Liver (tissue), 9 donors: ENCODE measurements around the gene TRIM25. TPM values are rescaled to one million over a fixed set of nuclear protein-coding genes. Genes with fewer than 3 reads are reported as not detected.
A peak's percentile ranks its signal among the peaks of the same experiment; 100 is the strongest.

Source experiments
- DNase-seq: peaks from one replicate; pipeline ENCODE4 v3.0.0-alpha.2; 2017; ENCODE audit warnings: low spot score
- H3K27ac ChIP-seq, 2 donors: one replicate each; pipeline ENCODE4 v1.7.0; 2013; ENCODE audit warnings: inconsistent platforms in 2 of 2, low read length in 2 of 2, control low read depth in 1 of 2, low read depth in 1 of 2, mild to moderate bottlenecking in 1 of 2
- H3K27me3 ChIP-seq, 4 donors: one replicate each; pipeline versions ENCODE4 v1.6.1 to v1.7.0; 2013; ENCODE audit warnings: low read length in 3 of 4, inconsistent platforms in 1 of 4, mild to moderate bottlenecking in 1 of 4, moderate library complexity in 1 of 4; ENCODE audit not compliant: control insufficient read depth in 4 of 4, insufficient read depth in 4 of 4
- H3K36me3 ChIP-seq, 4 donors: one replicate each; pipeline versions ENCODE4 v1.6.1 to v1.7.0; 2013; ENCODE audit warnings: low read length in 3 of 4, mild to moderate bottlenecking in 3 of 4, low read depth in 1 of 4, moderate library complexity in 1 of 4; ENCODE audit not compliant: control insufficient read depth in 4 of 4, insufficient read depth in 3 of 4
- H3K4me1 ChIP-seq, 4 donors: one replicate each; pipeline versions ENCODE4 v1.6.1 to v1.7.0; 2013; ENCODE audit warnings: low read length in 3 of 4, mild to moderate bottlenecking in 3 of 4, moderate library complexity in 1 of 4; ENCODE audit not compliant: control insufficient read depth in 4 of 4, insufficient read depth in 4 of 4
- H3K4me3 ChIP-seq, 3 donors: one replicate each; pipeline versions ENCODE4 v1.6.1 to v1.7.0; 2013; ENCODE audit warnings: low read length in 3 of 3, control low read depth in 1 of 3, low read depth in 1 of 3, mild to moderate bottlenecking in 1 of 3
- H3K9ac ChIP-seq, 2 donors: one replicate each; pipeline ENCODE4 v1.7.0; 2013; ENCODE audit warnings: low read length in 2 of 2, mild to moderate bottlenecking in 2 of 2, moderate library complexity in 2 of 2, control low read depth in 1 of 2, low read depth in 1 of 2
- H3K9me3 ChIP-seq, 4 donors: one replicate each; pipeline versions ENCODE4 v1.6.1 to v1.7.0; 2013; ENCODE audit warnings: low read length in 3 of 4; ENCODE audit not compliant: control insufficient read depth in 4 of 4
- ATF3 ChIP-seq: IDR thresholded peaks from 2 replicates; pipeline ENCODE4 v1.6.1; 2016; ENCODE audit warnings: antibody characterized with exemption
- FOXA2 ChIP-seq: IDR thresholded peaks from 2 replicates; pipeline ENCODE4 v1.6.1; 2016; ENCODE audit warnings: antibody characterized with exemption
- HNF4A ChIP-seq, 2 donors: conservative IDR thresholded peaks; 2 replicates each; pipeline ENCODE4 v1.6.1; 2016; ENCODE audit warnings: antibody characterized with exemption in 2 of 2, mild to moderate bottlenecking in 2 of 2
- HNF4G ChIP-seq: IDR thresholded peaks from 2 replicates; pipeline ENCODE4 v1.6.1; 2016; ENCODE audit warnings: antibody characterized with exemption
- JUND ChIP-seq, 2 donors: IDR thresholded peaks; 2 replicates each; pipeline ENCODE4 v1.6.1; 2016; ENCODE audit warnings: antibody characterized with exemption in 2 of 2
- NR2F2 ChIP-seq: IDR thresholded peaks from 2 replicates; pipeline ENCODE4 v1.6.1; 2016; ENCODE audit warnings: antibody characterized with exemption
- RAD21 ChIP-seq, 2 donors: IDR thresholded peaks; 2 replicates each; pipeline ENCODE4 v1.6.1; 2016; ENCODE audit warnings: antibody characterized with exemption in 2 of 2, mild to moderate bottlenecking in 2 of 2
- REST ChIP-seq: IDR thresholded peaks from 2 replicates; pipeline ENCODE4 v1.6.1; 2016; ENCODE audit warnings: antibody characterized with exemption, mild to moderate bottlenecking
- RXRA ChIP-seq, 2 donors: IDR thresholded peaks; 2 replicates each; pipeline ENCODE4 v1.6.1; 2017 to 2018; ENCODE audit warnings: antibody characterized with exemption in 2 of 2, mild to moderate bottlenecking in 1 of 2
- SP1 ChIP-seq: IDR thresholded peaks from 2 replicates; pipeline ENCODE4 v1.6.1; 2018; ENCODE audit warnings: antibody characterized with exemption, mild to moderate bottlenecking
- TAF1 ChIP-seq: conservative IDR thresholded peaks from 2 replicates; pipeline ENCODE4 v1.6.1; 2016; ENCODE audit warnings: antibody characterized with exemption, mild to moderate bottlenecking
- WGBS: extraction: QIAGEN DNeasy Blood & Tissue Kit; methylation state at CpG from one replicate; pipeline ENCODE4 v1.1.7; 2013; 5-methylcytosine and 5-hydroxymethylcytosine counted together
- polyA plus RNA-seq, 2 donors: library from polyadenylated mRNA; stranded (reverse) in 1 of 2; unstranded in 1 of 2; fragments of 200-250 nt in 1 of 2; fragments of >200 nt in 1 of 2; fragmentation: Nextera tagmentation in 1 of 2; extraction: Ambion mirVana in 1 of 2; gene quantifications; one replicate each; pipeline versions ENCODE4 v1.2.1 to v1.2.3, GENCODE V29; 2013 to 2015
- total RNA-seq, 2 donors: library from RNA; depleted of rRNA; stranded (reverse); fragments of >200 nt; gene quantifications; one replicate each; pipeline ENCODE4 v1.2.3, GENCODE V29; 2014
- donor health status: healthy.
- donor health status: healthy.
- donor health status: healthy.
- donor health status: healthy.
- donor health status: healthy.

TRIM25 gene
- total and polyA plus RNA-seq, 4 donors = 10.8 to 64.5 (median 15.6) TPM

GRCh38 chr17:56886288-56886731 is 27.5 kb downstream of the TRIM25 start:
- TF ChIP-seq RXRA (IDR thresholded peaks at IDR 0.05) (peak; percentile 6 to 9), JUND (IDR thresholded peaks at IDR 0.05) (no peak), HNF4A (conservative IDR thresholded peaks at IDR 0.05) (peak in 1 of 2 donors; percentile 14)
- H3K9ac ChIP-seq = no peak overlapping the region
- H3K9me3 ChIP-seq = peaks cover 0 to 3% (median 0%) of the 10 kb centered on the region in 4 donors
- DNase-seq = no peak
- H3K36me3 ChIP-seq = peaks cover 4 to 37% (median 27%) of the 10 kb centered on the region in 4 donors
- no peak overlapping the region for H3K27ac ChIP-seq
- 48% methylated on average over 2 of the region's 2 CpGs for whole genome bisulfite sequencing
- no peaks in the 10 kb centered on the region for H3K27me3 ChIP-seq
- no peak overlapping the region for H3K4me3 ChIP-seq
- peaks cover 0 to 10% (median 4%) of the 10 kb centered on the region in 4 donors for H3K4me1 ChIP-seq

- Histone ChIP-seq H3K27ac (no peak overlapping the region), H3K9ac (no peak overlapping the region)
- WGBS = 76% methylated on average over 2 of the region's 2 CpGs
These were observed 28.6 kb downstream of the TRIM25 start for GRCh38 chr17:56885312-56885657.

More at GRCh38 chr17:56885312-56885657, 28.6 kb downstream of the TRIM25 start:
- peaks cover 2 to 27% (median 20%) of the 10 kb centered on the region in 4 donors for H3K36me3 ChIP-seq
- H3K4me1 ChIP-seq = peaks cover 0 to 10% (median 4%) of the 10 kb centered on the region in 4 donors
- TF ChIP-seq REST (no peak), NR2F2 (no peak), RAD21 (IDR thresholded peaks at IDR 0.05) (no peak), TAF1 (no peak), RXRA (IDR thresholded peaks at IDR 0.05) (no peak), FOXA2 (no peak), SP1 (no peak), HNF4A (conservative IDR thresholded peaks at IDR 0.05) (no peak), ATF3 (no peak), HNF4G (no peak)
- H3K27me3 ChIP-seq = no peaks in the 10 kb centered on the region
- no peak overlapping the region for H3K4me3 ChIP-seq
- DNase-seq = no peak
- H3K9me3 ChIP-seq = peaks cover 0 to 3% (median 0%) of the 10 kb centered on the region in 4 donors
